ENCODE results near the gene CFL2.
A peak's percentile ranks its signal among the peaks of the same experiment; 100 is the strongest.

The CFL2 gene

GRCh38 chr14:34668111-34668510 lies 46.3 kb downstream of the CFL2 start:
- DNase-seq: peak; percentile 44 to 61 (median 56)

- DNase-seq: peak in 1 of 3 donors; percentile 11
Observed at GRCh38 chr14:34667007-34667406, 47.4 kb downstream of the CFL2 start.

GRCh38 chr14:34665785-34666435 lies 48.5 kb downstream of the CFL2 start:
- peak; percentile 65 to 80 (median 79) for DNase-seq

- no peak for DNase-seq
Observed at GRCh38 chr14:34662561-34663088, 51.8 kb downstream of the CFL2 start.

GRCh38 chr14:34660796-34661195 lies 53.6 kb downstream of the CFL2 start:
- no peak for DNase-seq
